ENCODE results near the gene FGF22.

GRCh38 chr19:677201-677600 lies 37.5 kb downstream of the FGF22 start:
- TF ChIP-seq RNF2 (IDR thresholded peaks at IDR 0.05; ENCODE audit: borderline replicate concordance, low read depth, low read length, missing control alignments, poor library complexity, severe bottlenecking) (no peak), MAX (IDR thresholded peaks at IDR 0.05) (no peak), CTCF (IDR thresholded peaks at IDR 0.05; ENCODE audit: control extremely low read depth in 1 of 3, insufficient read depth in 1 of 3, low read depth in 1 of 3, low read length in 3 of 3) (no peak), GABPA (IDR thresholded peaks at IDR 0.05; ENCODE audit: borderline replicate concordance, insufficient read depth, low read length) (no peak), CHD2 (IDR thresholded peaks at IDR 0.05; ENCODE audit: low read length) (no peak), JUND (IDR thresholded peaks at IDR 0.05; ENCODE audit: low read length) (no peak)
